ENCODE measurements around the gene DDX54. TPM values are rescaled to one million over a fixed set of nuclear protein-coding genes. Genes with fewer than 3 reads are reported as not detected.

Gene DDX54
- total and polyA plus RNA-seq, 2 experiments from 2014 or later, result 28.1 to 44.5 TPM

- H3K4me2 ChIP-seq (ENCODE audit: unreplicated experiment), result no peak overlapping the region
- no peak overlapping the region for H2AFZ ChIP-seq
- WGBS, 2 experiments (ENCODE audit: low coverage in 1 of 2, low lambda C conversion rate in 2 of 2, missing lambda C conversion rate in 2 of 2), result 93 to 95% methylated on average over 12 of the region's 12 CpGs
Observed at GRCh38 chr12:113157218-113157859, 27.9 kb downstream of the DDX54 start.

GRCh38 chr12:113155646-113156045 lies 29.6 kb downstream of the DDX54 start:
- Histone ChIP-seq H2AFZ (no peak overlapping the region), H3K4me1 (ENCODE audit: insufficient read depth) (no peaks in the 10 kb centered on the region), H3K4me2 (ENCODE audit: unreplicated experiment) (no peak overlapping the region), H3K27me3 (replicated peaks; ENCODE audit: insufficient read depth) (peaks cover 33% of the 10 kb centered on the region), H3F3A (ENCODE audit: insufficient read depth) (0 out of 2 replicates have a peak, but pooled peaks cover 8% of the 10 kb centered on the region), H3K27ac (no peak overlapping the region), H3K36me3 (ENCODE audit: low read depth) (no peaks in the 10 kb centered on the region), H3K9me2 (ENCODE audit: insufficient read depth) (no peaks in the 10 kb centered on the region), H3K9ac (no peak overlapping the region), H4K20me1 (ENCODE audit: insufficient read depth) (no peaks in the 10 kb centered on the region), H3K9me3 (ENCODE audit: low read depth) (no peaks in the 10 kb centered on the region), H3K4me3 (no peak overlapping the region), H3K79me2 (ENCODE audit: insufficient read depth) (no peaks in the 10 kb centered on the region)
- WGBS, 2 experiments (ENCODE audit: low coverage in 1 of 2, low lambda C conversion rate in 2 of 2, missing lambda C conversion rate in 2 of 2), result 47 to 50% methylated on average over 7 of the region's 7 CpGs
- DNase-seq, result no peak
- TF ChIP-seq EZH2 (IDR thresholded peaks at IDR 0.05; ENCODE audit: insufficient read depth, poor library complexity, severe bottlenecking) (no peak), EZH2phosphoT487 (IDR thresholded peaks at IDR 0.05; ENCODE audit: insufficient read depth, low read depth) (no peak)
- in situ Hi-C loops (cut with MboI), result no loop called here

More at GRCh38 chr12:113157218-113157859, 27.9 kb downstream of the DDX54 start:
- no peaks in the 10 kb centered on the region for H3K36me3 ChIP-seq (ENCODE audit: low read depth)
- H3K4me3 ChIP-seq, result no peak overlapping the region
- no peak for DNase-seq
- H3K9me2 ChIP-seq (ENCODE audit: insufficient read depth), result no peaks in the 10 kb centered on the region
- no peak for TF ChIP-seq EZH2 (IDR thresholded peaks at IDR 0.05; ENCODE audit: insufficient read depth, poor library complexity, severe bottlenecking)
- no peak for TF ChIP-seq EZH2phosphoT487 (IDR thresholded peaks at IDR 0.05; ENCODE audit: insufficient read depth, low read depth)
- H3F3A ChIP-seq (ENCODE audit: insufficient read depth), result 0 out of 2 replicates have a peak, but pooled peaks cover 8% of the 10 kb centered on the region
- no peaks in the 10 kb centered on the region for H3K4me1 ChIP-seq (ENCODE audit: insufficient read depth)
- H3K9ac ChIP-seq, result no peak overlapping the region
- H3K9me3 ChIP-seq (ENCODE audit: low read depth), result no peaks in the 10 kb centered on the region
- H3K27me3 ChIP-seq (replicated peaks; ENCODE audit: insufficient read depth), result peaks cover 22% of the 10 kb centered on the region
- no peak overlapping the region for H3K27ac ChIP-seq
- in situ Hi-C loops (cut with MboI), result no loop called here
- H4K20me1 ChIP-seq (ENCODE audit: insufficient read depth), result no peaks in the 10 kb centered on the region
- no peaks in the 10 kb centered on the region for H3K79me2 ChIP-seq (ENCODE audit: insufficient read depth)

- 36 to 46% methylated on average over 12 of the region's 12 CpGs for WGBS, 2 experiments (ENCODE audit: low coverage in 1 of 2, low lambda C conversion rate in 2 of 2, missing lambda C conversion rate in 2 of 2)
- TF ChIP-seq EZH2 (IDR thresholded peaks at IDR 0.05; ENCODE audit: insufficient read depth, poor library complexity, severe bottlenecking) (no peak), EZH2phosphoT487 (IDR thresholded peaks at IDR 0.05; ENCODE audit: insufficient read depth, low read depth) (no peak)
- Histone ChIP-seq H3K9ac (no peak overlapping the region), H3K9me3 (ENCODE audit: low read depth) (no peaks in the 10 kb centered on the region), H4K20me1 (ENCODE audit: insufficient read depth) (no peaks in the 10 kb centered on the region), H3K4me3 (no peak overlapping the region), H3K36me3 (ENCODE audit: low read depth) (no peaks in the 10 kb centered on the region), H3F3A (ENCODE audit: insufficient read depth) (0 out of 2 replicates have a peak, but pooled peaks cover 8% of the 10 kb centered on the region), H3K79me2 (ENCODE audit: insufficient read depth) (no peaks in the 10 kb centered on the region), H3K27ac (no peak overlapping the region), H3K4me2 (ENCODE audit: unreplicated experiment) (no peak overlapping the region), H3K9me2 (ENCODE audit: insufficient read depth) (no peaks in the 10 kb centered on the region), H3K27me3 (replicated peaks; ENCODE audit: insufficient read depth) (peaks cover 33% of the 10 kb centered on the region), H2AFZ (no peak overlapping the region), H3K4me1 (ENCODE audit: insufficient read depth) (no peaks in the 10 kb centered on the region)
- in situ Hi-C loops (cut with MboI), result no loop called here
- no peak for DNase-seq
Observed at GRCh38 chr12:113155060-113155459, 30.2 kb downstream of the DDX54 start.

- TF ChIP-seq EZH2phosphoT487 (IDR thresholded peaks at IDR 0.05; ENCODE audit: insufficient read depth, low read depth), result no peak
- TF ChIP-seq EZH2 (IDR thresholded peaks at IDR 0.05; ENCODE audit: insufficient read depth, poor library complexity, severe bottlenecking), result no peak
- Histone ChIP-seq H3K27ac (no peak overlapping the region), H3K9me2 (ENCODE audit: insufficient read depth) (no peaks in the 10 kb centered on the region), H3K4me1 (ENCODE audit: insufficient read depth) (no peaks in the 10 kb centered on the region), H3K9ac (no peak overlapping the region), H3K27me3 (replicated peaks; ENCODE audit: insufficient read depth) (peaks cover 33% of the 10 kb centered on the region), H2AFZ (no peak overlapping the region), H3K36me3 (ENCODE audit: low read depth) (no peaks in the 10 kb centered on the region), H3K9me3 (ENCODE audit: low read depth) (no peaks in the 10 kb centered on the region), H3K4me3 (peak overlapping the region; percentile 21; the same call in 1 of the 2 replicates), H3K79me2 (ENCODE audit: insufficient read depth) (no peaks in the 10 kb centered on the region), H3F3A (ENCODE audit: insufficient read depth) (0 out of 2 replicates have a peak, but pooled peaks cover 8% of the 10 kb centered on the region), H4K20me1 (ENCODE audit: insufficient read depth) (no peaks in the 10 kb centered on the region), H3K4me2 (ENCODE audit: unreplicated experiment) (no peak overlapping the region)
- 6 to 8% methylated on average over 38 to 47 of the region's 51 CpGs for WGBS, 2 experiments (ENCODE audit: low coverage in 1 of 2, low lambda C conversion rate in 2 of 2, missing lambda C conversion rate in 2 of 2)
- DNase-seq, result peak; percentile 65
- in situ Hi-C loops (cut with MboI), result no loop called here
Observed at GRCh38 chr12:113154351-113154973, 30.8 kb downstream of the DDX54 start.
